Smooth muscle cell (in vitro differentiated cells): Measurements from ENCODE around the gene PTPRQ. TPM values are rescaled to one million over a fixed set of nuclear protein-coding genes. Genes with fewer than 3 reads are reported as not detected.

Experiments
- DNase-seq: peaks from one replicate; lab custom pipeline; 2025; ENCODE audit not compliant: unreplicated experiment; lab: John Stamatoyannopoulos, UW
- H2AFZ ChIP-seq: fragments of 200-600 bp; sonication (generic); 2 replicates; pipeline ENCODE4 v1.6.0; 2016; ENCODE audit warnings: antibody characterized with exemption, low read depth, mild to moderate bottlenecking
- H3F3A ChIP-seq: fragments of 200-600 bp; sonication (generic); 2 replicates; pipeline ENCODE4 v1.6.0; 2017; ENCODE audit warnings: antibody characterized with exemption, low read depth
- H3K27ac ChIP-seq: fragments of 200-600 bp; sonication (generic); 2 replicates; pipeline ENCODE4 v1.5.1; 2016; ENCODE audit warnings: low read depth, mild to moderate bottlenecking
- H3K27me3 ChIP-seq: fragments of 200-600 bp; sonication (generic); 2 replicates; pipeline ENCODE4 v1.6.1; 2016; ENCODE audit warnings: low read depth, mild to moderate bottlenecking
- H3K36me3 ChIP-seq: fragments of 200-600 bp; sonication (generic); 2 replicates; pipeline ENCODE4 v1.5.1; 2016; ENCODE audit warnings: low read depth
- H3K4me1 ChIP-seq: fragments of 200-600 bp; sonication (generic); 2 replicates; pipeline ENCODE4 v1.5.1; 2016; ENCODE audit warnings: low read depth
- H3K4me2 ChIP-seq: fragments of 200-600 bp; sonication (generic); 2 replicates; pipeline ENCODE4 v1.6.0; 2016; ENCODE audit warnings: mild to moderate bottlenecking
- H3K4me3 ChIP-seq: fragments of 200-600 bp; sonication (generic); 2 replicates; pipeline ENCODE4 v1.5.1; 2016; ENCODE audit warnings: mild to moderate bottlenecking
- H3K79me2 ChIP-seq: fragments of 200-600 bp; sonication (generic); 2 replicates; pipeline ENCODE4 v1.6.0; 2016; ENCODE audit warnings: low read depth, mild to moderate bottlenecking
- H3K9ac ChIP-seq: fragments of 200-600 bp; sonication (generic); 2 replicates; pipeline ENCODE4 v1.6.0; 2016; ENCODE audit warnings: low read depth
- H3K9me3 ChIP-seq: fragments of 200-600 bp; sonication (generic); replicated peaks from 2 replicates; pipeline ENCODE4 v1.5.1; 2016; ENCODE audit warnings: low read depth
- H4K20me1 ChIP-seq: fragments of 200-600 bp; sonication (generic); 2 replicates; pipeline ENCODE4 v1.6.0; 2016; ENCODE audit warnings: low read depth
- CTCF ChIP-seq: fragments of 200-600 bp; sonication (generic); IDR thresholded peaks from 2 replicates; pipeline ENCODE4 v1.5.1; 2017; ENCODE audit warnings: borderline replicate concordance, mild to moderate bottlenecking, antibody characterized with exemption; ENCODE audit not compliant: insufficient read depth, poor library complexity, severe bottlenecking
- WGBS: methylation state at CpG from one replicate; pipeline ENCODE4 v1.1.7; 2016; ENCODE audit warnings: low lambda C conversion rate; 5-methylcytosine and 5-hydroxymethylcytosine counted together
- polyA plus RNA-seq: library from polyadenylated mRNA; unstranded; fragments of >200 nt; fragmentation: Nextera tagmentation; extraction: Ambion mirVana; gene quantifications from 2 replicates; pipeline ENCODE4 v1.2.1, GENCODE V29; 2016
- total RNA-seq: library from RNA; depleted of rRNA; stranded (reverse); fragments of >200 nt; gene quantifications from 2 replicates; pipeline ENCODE4 v1.2.3, GENCODE V29; 2014

Gene PTPRQ
- total and polyA plus RNA-seq, 2 experiments from 2014 or later: 0.04 TPM; not detected in 1

GRCh38 chr12:80632835-80633234, 188.8 kb downstream of the PTPRQ start:
- no peaks in the 10 kb centered on the region for H3K36me3 ChIP-seq
- H3K79me2 ChIP-seq: no peaks in the 10 kb centered on the region
- no peak overlapping the region for H3K9ac ChIP-seq
- peaks cover 4% of the 10 kb centered on the region for H3K4me1 ChIP-seq
- DNase-seq: no peak
- H3K9me3 ChIP-seq: no peaks in the 10 kb centered on the region
- H3K4me2 ChIP-seq: no peak overlapping the region
- H3F3A ChIP-seq: no peaks in the 10 kb centered on the region
- peak; percentile 24 for TF ChIP-seq CTCF
- no peaks in the 10 kb centered on the region for H3K27me3 ChIP-seq
- no peak overlapping the region for H3K4me3 ChIP-seq
- whole genome bisulfite sequencing: 22% methylated on average over 4 of the region's 4 CpGs
- peak overlapping the region; percentile 50 for H2AFZ ChIP-seq
- no peaks in the 10 kb centered on the region for H4K20me1 ChIP-seq
- H3K27ac ChIP-seq: no peak overlapping the region

- Histone ChIP-seq H3K27me3 (no peaks in the 10 kb centered on the region), H4K20me1 (no peaks in the 10 kb centered on the region), H3K4me3 (no peak overlapping the region), H3K79me2 (no peaks in the 10 kb centered on the region), H3K4me1 (no peaks in the 10 kb centered on the region), H3K4me2 (no peak overlapping the region), H3K27ac (no peak overlapping the region), H3K9me3 (no peaks in the 10 kb centered on the region), H3K9ac (no peak overlapping the region), H3K36me3 (no peaks in the 10 kb centered on the region), H3F3A (no peaks in the 10 kb centered on the region), H2AFZ (no peak overlapping the region)
- TF ChIP-seq CTCF: no peak
- WGBS: 86% methylated on average over 6 of the region's 6 CpGs
- DNase-seq: no peak
These were observed 190.9 kb downstream of the PTPRQ start for GRCh38 chr12:80634903-80635302.

- Histone ChIP-seq H3K27me3 (no peaks in the 10 kb centered on the region), H3K27ac (no peak overlapping the region), H3K9me3 (no peaks in the 10 kb centered on the region), H3K9ac (no peak overlapping the region), H3K4me3 (no peak overlapping the region), H4K20me1 (no peaks in the 10 kb centered on the region), H3K4me2 (no peak overlapping the region), H3F3A (no peaks in the 10 kb centered on the region), H3K79me2 (no peaks in the 10 kb centered on the region), H3K36me3 (no peaks in the 10 kb centered on the region), H2AFZ (no peak overlapping the region), H3K4me1 (no peaks in the 10 kb centered on the region)
- no peak for TF ChIP-seq CTCF
- no peak for DNase-seq
- WGBS: 79% methylated on average over 4 of the region's 4 CpGs
These were observed 192.8 kb downstream of the PTPRQ start for GRCh38 chr12:80636832-80637231.

DNA sequence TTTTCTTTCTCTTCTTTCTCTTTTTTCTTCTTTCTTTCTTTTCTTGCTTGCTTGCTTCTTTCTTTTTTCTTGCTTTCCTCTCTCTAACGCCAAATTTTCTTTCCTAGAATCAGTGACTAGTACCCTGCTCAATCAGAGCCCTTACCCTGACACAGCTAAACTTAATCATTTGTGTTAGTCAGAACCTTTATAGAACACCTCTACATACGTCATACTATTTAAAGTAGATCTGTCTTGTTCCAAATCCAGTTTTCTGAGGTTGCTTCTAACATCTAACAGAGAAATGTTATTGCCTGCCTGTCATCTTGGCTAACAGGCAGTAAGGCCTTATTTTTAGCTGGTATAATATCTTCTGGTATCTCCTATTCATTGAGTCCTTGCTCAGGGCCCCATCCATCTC, 197.9 kb downstream of the PTPRQ start:
- H3K27me3 ChIP-seq: peaks cover 8% of the 10 kb centered on the region
- TF ChIP-seq CTCF: no peak
- H3K27ac ChIP-seq: no peak overlapping the region
- H3K9me3 ChIP-seq: no peaks in the 10 kb centered on the region
- H2AFZ ChIP-seq: peak overlapping the region; percentile 21
- H3K4me2 ChIP-seq: no peak overlapping the region
- no peaks in the 10 kb centered on the region for H4K20me1 ChIP-seq
- no peaks in the 10 kb centered on the region for H3K36me3 ChIP-seq
- no peaks in the 10 kb centered on the region for H3K79me2 ChIP-seq
- H3K9ac ChIP-seq: no peak overlapping the region
- no peak for DNase-seq
- no peak overlapping the region for H3K4me3 ChIP-seq
- 89% methylated on average over 2 of the region's 2 CpGs for WGBS
- no peaks in the 10 kb centered on the region for H3K4me1 ChIP-seq
- H3F3A ChIP-seq: no peaks in the 10 kb centered on the region
